ENCODE measurements around the gene SH2B2. TPM values are rescaled to one million over a fixed set of nuclear protein-coding genes. Genes with fewer than 3 reads are reported as not detected.
A peak's percentile ranks its signal among the peaks of the same experiment; 100 is the strongest.

SH2B2 gene
- total RNA-seq, 4 donors from 2014 or later = 1.8 to 13.2 (median 2.7) TPM

- Histone ChIP-seq H3K27me3 (no peaks in the 10 kb centered on the region), H3K36me3 (no peaks in the 10 kb centered on the region), H3K9me3 (no peaks in the 10 kb centered on the region), H3K27ac (peak overlapping the region; percentile 74 to 91 (median 84)), H3K4me1 (peaks cover 0 to 36% (median 19%) of the 10 kb centered on the region in 4 donors), H3K4me3 (peak overlapping the region; percentile 72 to 97 (median 87))
- no peak for DNase-seq
- no peak for TF ChIP-seq POLR2A (IDR thresholded peaks at IDR 0.05)
- no peak for TF ChIP-seq CTCF (IDR thresholded peaks at IDR 0.05)
Measured at GRCh38 chr7:102285540-102286236, 980 bp upstream of the SH2B2 start.

GRCh38 chr7:102287111-102287980 is 678 bp downstream of the SH2B2 start:
- Histone ChIP-seq H3K36me3 (no peaks in the 10 kb centered on the region), H3K9me3 (no peaks in the 10 kb centered on the region), H3K27me3 (no peaks in the 10 kb centered on the region), H3K4me3 (peak overlapping the region; percentile 59 to 97 (median 87)), H3K4me1 (peaks cover 0 to 36% (median 29%) of the 10 kb centered on the region in 4 donors), H3K27ac (peak overlapping the region; percentile 27 to 91 (median 56))
- no peak for TF ChIP-seq CTCF (IDR thresholded peaks at IDR 0.05)
- TF ChIP-seq POLR2A (IDR thresholded peaks at IDR 0.05) = no peak
- peak; percentile 44 to 74 (median 63) for DNase-seq

- H3K4me1 ChIP-seq = peaks cover 0 to 36% (median 29%) of the 10 kb centered on the region in 4 donors
- no peaks in the 10 kb centered on the region for H3K27me3 ChIP-seq
- H3K36me3 ChIP-seq = no peaks in the 10 kb centered on the region
- TF ChIP-seq CTCF (IDR thresholded peaks at IDR 0.05) (no peak), POLR2A (IDR thresholded peaks at IDR 0.05) (no peak)
- peak overlapping the region in 2 of 4 donors; percentile 27 to 91 for H3K27ac ChIP-seq
- H3K9me3 ChIP-seq = no peaks in the 10 kb centered on the region
- no peak for DNase-seq
- peak overlapping the region; percentile 59 to 97 (median 87) for H3K4me3 ChIP-seq
Measured at GRCh38 chr7:102287981-102288278, 1.3 kb downstream of the SH2B2 start.

GRCh38 chr7:102288285-102288930 is 1.7 kb downstream of the SH2B2 start:
- Histone ChIP-seq H3K4me3 (peak overlapping the region in 3 of 4 donors; percentile 59 to 97 (median 95)), H3K4me1 (peaks cover 0 to 36% (median 29%) of the 10 kb centered on the region in 4 donors), H3K27me3 (no peaks in the 10 kb centered on the region), H3K36me3 (no peaks in the 10 kb centered on the region), H3K27ac (peak overlapping the region in 2 of 4 donors; percentile 27 to 91), H3K9me3 (no peaks in the 10 kb centered on the region)
- DNase-seq = peak in 1 of 3 donors; percentile 61
- no peak for TF ChIP-seq CTCF (IDR thresholded peaks at IDR 0.05)
- TF ChIP-seq POLR2A (IDR thresholded peaks at IDR 0.05) = no peak

- no peaks in the 10 kb centered on the region for H3K9me3 ChIP-seq
- DNase-seq = peak in 2 of 3 donors; percentile 72 to 74
- peaks cover 0 to 36% (median 29%) of the 10 kb centered on the region in 4 donors for H3K4me1 ChIP-seq
- H3K27ac ChIP-seq = peak overlapping the region in 2 of 4 donors; percentile 27 to 91
- H3K4me3 ChIP-seq = peak overlapping the region in 1 of 4 donors; percentile 97
- TF ChIP-seq CTCF (IDR thresholded peaks at IDR 0.05) = no peak
- TF ChIP-seq POLR2A (IDR thresholded peaks at IDR 0.05) = no peak
- H3K27me3 ChIP-seq = no peaks in the 10 kb centered on the region
- no peaks in the 10 kb centered on the region for H3K36me3 ChIP-seq
Measured at GRCh38 chr7:102289057-102289456, 2.4 kb downstream of the SH2B2 start.
